Ishikawa (cell line): ENCODE data around the gene TRIO.

Experiments
- CEBPB ChIP-seq: IDR thresholded peaks from 2 replicates; pipeline ENCODE4 v1.6.1; 2012
- CREB1 ChIP-seq: IDR thresholded peaks from 2 replicates; pipeline ENCODE4 v1.6.1; 2012; ENCODE audit warnings: low read depth
- EGR1 ChIP-seq: IDR thresholded peaks from 2 replicates; pipeline ENCODE4 v1.6.1; 2012
- EP300 ChIP-seq: IDR thresholded peaks from 2 replicates; pipeline ENCODE4 v1.6.1; 2012; ENCODE audit warnings: borderline replicate concordance
- FOXM1 ChIP-seq: IDR thresholded peaks from 2 replicates; pipeline ENCODE4 v1.6.1; 2012; ENCODE audit warnings: low read depth, borderline replicate concordance
- MAX ChIP-seq: IDR thresholded peaks from 2 replicates; pipeline ENCODE4 v1.6.1; 2012
- NFIC ChIP-seq: IDR thresholded peaks from 2 replicates; pipeline ENCODE4 v1.6.1; 2012
- RAD21 ChIP-seq: IDR thresholded peaks from 2 replicates; pipeline ENCODE4 v1.6.1; 2012; ENCODE audit warnings: low read depth
- REST ChIP-seq: IDR thresholded peaks from 2 replicates; pipeline ENCODE4 v1.6.1; 2012; ENCODE audit warnings: low read depth, mild to moderate bottlenecking
- TAF1 ChIP-seq: IDR thresholded peaks from 2 replicates; pipeline ENCODE4 v1.6.1; 2012; ENCODE audit warnings: low read depth, mild to moderate bottlenecking
- TCF12 ChIP-seq: IDR thresholded peaks from 2 replicates; pipeline ENCODE4 v1.6.1; 2012; ENCODE audit warnings: low read depth
- TEAD4 ChIP-seq: IDR thresholded peaks from 2 replicates; pipeline ENCODE4 v1.6.1; 2012
- USF1 ChIP-seq: IDR thresholded peaks from 2 replicates; pipeline ENCODE4 v1.6.1; 2012
- YY1 ChIP-seq: IDR thresholded peaks from 2 replicates; pipeline ENCODE4 v1.6.1; 2012; ENCODE audit warnings: low read depth
- ZBTB7A ChIP-seq: IDR thresholded peaks from 2 replicates; pipeline ENCODE4 v1.6.1; 2012; ENCODE audit warnings: low read depth

The TRIO gene

GRCh38 chr5:14394365-14394764, 251.2 kb downstream of the TRIO start:
- TF ChIP-seq EP300 (no peak), USF1 (no peak), YY1 (no peak), REST (no peak), CREB1 (no peak), MAX (no peak), NFIC (no peak), FOXM1 (no peak), TCF12 (no peak), CEBPB (no peak), TAF1 (no peak), ZBTB7A (no peak), TEAD4 (no peak), RAD21 (no peak), EGR1 (no peak)

- no peak for TF ChIP-seq FOXM1
- TF ChIP-seq ZBTB7A: no peak
- no peak for TF ChIP-seq CREB1
- TF ChIP-seq EP300: no peak
- TF ChIP-seq TCF12: no peak
- no peak for TF ChIP-seq MAX
- no peak for TF ChIP-seq YY1
- no peak for TF ChIP-seq REST
- no peak for TF ChIP-seq TEAD4
These were observed 252.3 kb downstream of the TRIO start for GRCh38 chr5:14395411-14395810.

GRCh38 chr5:14396066-14396465, 252.9 kb downstream of the TRIO start:
- no peak for TF ChIP-seq TAF1
- no peak for TF ChIP-seq YY1
- no peak for TF ChIP-seq MAX
- TF ChIP-seq TEAD4: no peak
- no peak for TF ChIP-seq REST
- TF ChIP-seq CREB1: no peak
- TF ChIP-seq TCF12: no peak
- TF ChIP-seq RAD21: no peak
- TF ChIP-seq CEBPB: no peak

GRCh38 chr5:14396737-14397136, 253.6 kb downstream of the TRIO start:
- TF ChIP-seq USF1: no peak
- TF ChIP-seq CEBPB: no peak
- TF ChIP-seq YY1: no peak
- TF ChIP-seq NFIC: no peak
- TF ChIP-seq CREB1: no peak
- TF ChIP-seq TEAD4: no peak
- TF ChIP-seq RAD21: no peak
- TF ChIP-seq ZBTB7A: no peak
- no peak for TF ChIP-seq TCF12
- no peak for TF ChIP-seq REST
